ENCODE data around the gene KCNRG. TPM values are rescaled to one million over a fixed set of nuclear protein-coding genes. Genes with fewer than 3 reads are reported as not detected.
A peak's percentile ranks its signal among the peaks of the same experiment; 100 is the strongest.

KCNRG gene
- total RNA-seq, 1 donor from 2014 or later, result 0.21 TPM

DNA sequence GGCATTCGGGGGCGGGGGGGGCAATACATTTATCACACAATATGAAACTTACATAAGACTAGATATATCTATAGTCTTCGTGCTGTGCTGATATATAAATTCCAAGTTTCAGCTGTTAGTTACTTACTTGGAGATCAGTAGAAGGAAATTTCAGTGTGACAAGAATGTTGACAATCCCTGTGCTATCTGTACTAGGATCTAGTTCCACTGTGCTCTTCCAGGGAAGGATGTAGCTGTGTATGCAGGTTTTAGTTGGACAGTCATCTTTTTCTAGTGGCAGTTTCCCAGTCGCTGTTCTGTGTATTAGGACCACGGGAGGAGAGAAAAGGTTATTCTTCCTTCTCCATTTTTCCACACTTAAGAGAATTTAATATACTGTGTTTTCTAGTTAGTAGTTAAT lies 21.6 kb upstream of the KCNRG start:
- H3K36me3 Mint-ChIP-seq (ENCODE audit: unreplicated experiment), result peaks cover 18% of the 10 kb centered on the region
- no peaks in the 10 kb centered on the region for H3K27me3 Mint-ChIP-seq (ENCODE audit: unreplicated experiment)
- no peak overlapping the region for H3K27ac Mint-ChIP-seq (ENCODE audit: unreplicated experiment)
- DNase-seq (ENCODE audit: extremely low spot score, unreplicated experiment), result no peak
- no peaks in the 10 kb centered on the region for H3K9me3 Mint-ChIP-seq (ENCODE audit: unreplicated experiment)
- peaks cover 15% of the 10 kb centered on the region for H3K4me1 Mint-ChIP-seq (ENCODE audit: unreplicated experiment)
- no peak overlapping the region for H3K4me3 Mint-ChIP-seq (ENCODE audit: unreplicated experiment)
- no peak for TF ChIP-seq CTCF (IDR thresholded peaks at IDR 0.05)

GRCh38 chr13:49995625-49996101 lies 19.6 kb upstream of the KCNRG start:
- H3K27me3 Mint-ChIP-seq (ENCODE audit: unreplicated experiment), result no peaks in the 10 kb centered on the region
- DNase-seq (ENCODE audit: extremely low spot score, unreplicated experiment), result no peak
- peak overlapping the region; percentile 74 for H3K4me3 Mint-ChIP-seq (ENCODE audit: unreplicated experiment)
- no peaks in the 10 kb centered on the region for H3K9me3 Mint-ChIP-seq (ENCODE audit: unreplicated experiment)
- peaks cover 33% of the 10 kb centered on the region for H3K4me1 Mint-ChIP-seq (ENCODE audit: unreplicated experiment)
- H3K27ac Mint-ChIP-seq (ENCODE audit: unreplicated experiment), result peak overlapping the region; percentile 83
- TF ChIP-seq CTCF (IDR thresholded peaks at IDR 0.05), result no peak
- H3K36me3 Mint-ChIP-seq (ENCODE audit: unreplicated experiment), result peaks cover 20% of the 10 kb centered on the region

GRCh38 chr13:49996161-49996915 lies 18.9 kb upstream of the KCNRG start:
- Mint-ChIP-seq H3K4me1 (ENCODE audit: unreplicated experiment) (peaks cover 40% of the 10 kb centered on the region), H3K27me3 (ENCODE audit: unreplicated experiment) (no peaks in the 10 kb centered on the region), H3K27ac (ENCODE audit: unreplicated experiment) (peak overlapping the region; percentile 83), H3K36me3 (ENCODE audit: unreplicated experiment) (peaks cover 20% of the 10 kb centered on the region), H3K9me3 (ENCODE audit: unreplicated experiment) (no peaks in the 10 kb centered on the region), H3K4me3 (ENCODE audit: unreplicated experiment) (peak overlapping the region; percentile 74)
- no peak for TF ChIP-seq CTCF (IDR thresholded peaks at IDR 0.05)
- DNase-seq (ENCODE audit: extremely low spot score, unreplicated experiment), result peak; percentile 97

DNA sequence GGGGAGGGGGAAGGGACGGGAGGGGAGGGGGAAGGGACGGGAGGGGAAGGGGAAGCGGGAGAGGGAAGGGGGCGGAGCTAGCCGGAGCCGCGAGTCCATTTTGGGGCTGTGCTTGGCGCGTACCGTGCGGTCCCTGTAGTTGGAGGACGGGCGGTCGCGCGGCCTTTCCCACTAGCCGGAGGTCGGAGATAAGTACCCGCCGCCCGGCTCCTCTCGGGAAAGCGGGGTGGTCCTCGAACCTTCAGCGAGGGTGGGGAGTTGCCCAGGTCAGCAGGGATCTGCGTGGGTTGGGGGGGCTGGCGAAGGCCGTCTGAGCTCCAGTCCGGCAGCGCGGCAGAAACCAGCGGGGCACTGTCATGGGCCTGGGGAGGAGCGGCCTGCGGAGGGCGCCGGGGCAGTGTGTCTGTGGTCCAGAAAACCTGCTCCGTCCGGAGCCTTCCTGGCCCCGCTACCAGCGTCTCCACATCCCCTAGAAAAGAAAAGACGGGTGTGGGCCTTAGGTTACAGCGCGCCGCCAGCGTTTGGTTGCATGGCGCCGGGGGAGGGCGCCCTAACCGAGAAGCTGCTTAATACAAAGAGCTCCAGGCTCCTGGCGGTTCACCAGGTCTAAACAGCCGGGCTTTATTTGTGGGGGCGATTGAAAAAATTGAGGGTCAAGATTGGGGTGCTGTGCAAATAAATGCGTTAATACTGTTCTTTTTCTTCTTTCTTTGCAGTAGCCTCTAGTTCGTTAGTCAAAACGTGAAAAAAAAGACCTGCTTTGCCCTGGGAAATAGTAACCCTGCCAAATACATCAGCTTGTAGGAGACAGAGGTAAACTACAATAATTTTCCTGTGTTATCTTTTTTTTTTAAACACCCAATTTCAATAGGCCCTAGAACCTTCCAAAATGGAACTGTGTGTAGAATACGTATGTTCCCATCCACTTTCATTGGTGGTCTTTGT lies 18.0 kb upstream of the KCNRG start, which contains the start of gene TRIM13:
TSS of gene TRIM13 (plus strand) at position 92 of the 945 bp plus-strand sequence. CDS start 14,899 bp downstream, outside the sequence.
- H3K27me3 Mint-ChIP-seq (ENCODE audit: unreplicated experiment), result no peaks in the 10 kb centered on the region
- peaks cover 47% of the 10 kb centered on the region for H3K4me1 Mint-ChIP-seq (ENCODE audit: unreplicated experiment)
- peaks cover 18% of the 10 kb centered on the region for H3K36me3 Mint-ChIP-seq (ENCODE audit: unreplicated experiment)
- H3K27ac Mint-ChIP-seq (ENCODE audit: unreplicated experiment), result peak within 1 kb of the TSS; percentile 95
- peak within 1 kb of the TSS; percentile 81 for H3K4me3 Mint-ChIP-seq (ENCODE audit: unreplicated experiment)
- peak; percentile 95 for DNase-seq (ENCODE audit: extremely low spot score, unreplicated experiment)
- TF ChIP-seq CTCF (IDR thresholded peaks at IDR 0.05), result peak; percentile 88
- H3K9me3 Mint-ChIP-seq (ENCODE audit: unreplicated experiment), result no peaks in the 10 kb centered on the region

Measured in osteocyte (in vitro differentiated cells).